Vagina (tissue), 2 donors: ENCODE results near the gene ZBED1. TPM values are rescaled to one million over a fixed set of nuclear protein-coding genes. Genes with fewer than 3 reads are reported as not detected.
"Not testable (repeated sequence)": the region's sequence is repeated elsewhere in the genome, so short reads cannot be mapped to it uniquely, and the experiment has no call there.

Experiments
- DNase-seq, 2 donors: peaks; one replicate each; pipeline ENCODE4 v3.0.0-alpha.2; 2017; ENCODE audit errors: extremely low spot score in 2 of 2
- H3K27ac ChIP-seq: fragments of 200-600 bp; sonication (generic); one replicate; pipeline ENCODE4 v1.5.1; 2019
- H3K27me3 ChIP-seq: fragments of 200-600 bp; sonication (generic); one replicate; pipeline ENCODE4 v1.5.1; 2019
- H3K36me3 ChIP-seq, 2 donors: fragments of 200-600 bp; sonication (generic); one replicate each; pipeline ENCODE4 v1.5.1; 2017 to 2019
- H3K4me1 ChIP-seq: fragments of 200-600 bp; sonication (generic); one replicate; pipeline ENCODE4 v1.5.1; 2019
- H3K4me3 ChIP-seq, 2 donors: fragments of 200-600 bp; sonication (generic); 1 replicate in 1 of 2; 2 replicates in 1 of 2; pipeline ENCODE4 v1.5.1; 2016 to 2019
- H3K9me3 ChIP-seq: fragments of 200-600 bp; sonication (generic); one replicate; pipeline ENCODE4 v1.5.1; 2019
- POLR2A ChIP-seq, 2 donors: fragments of 450-650 bp; IDR thresholded peaks; one replicate each; pipeline ENCODE4 v1.6.1; 2017; ENCODE audit warnings: antibody characterized with exemption in 2 of 2, mild to moderate bottlenecking in 2 of 2, moderate library complexity in 2 of 2
- POLR2AphosphoS5 ChIP-seq, 2 donors: sonication (generic); formaldehyde crosslinking; IDR thresholded peaks; one replicate each; pipeline ENCODE4 v1.9.0; 2017; ENCODE audit warnings: antibody characterized with exemption in 2 of 2, mild to moderate bottlenecking in 2 of 2, low read depth in 1 of 2; ENCODE audit not compliant: insufficient read depth in 1 of 2
- intact Hi-C: fragments of 100-400 bp; cut with DNase I; formaldehyde crosslinking; loops from one replicate; pipeline ENCODE4 v1.15.1; 2023
- total RNA-seq: library from RNA; depleted of rRNA; stranded (reverse); fragments of >200 nt; gene quantifications from one replicate; pipeline ENCODE4 v1.2.3, GENCODE V29; 2016
- TF ChIP-seq, protein P1 (sequence below), 3 experiments: fragments of 450-650 bp in 2 of 3; fragments of 200-600 bp in 1 of 3; sonication (generic) in 1 of 3; IDR thresholded peaks; one replicate each; pipeline ENCODE4 v1.5.1; 2017 to 2019; ENCODE audit warnings: antibody characterized with exemption in 3 of 3, mild to moderate bottlenecking in 2 of 3, moderate library complexity in 2 of 3

Gene ZBED1
- total RNA-seq, 1 donor from 2014 or later, result 32.7 TPM

DNA sequence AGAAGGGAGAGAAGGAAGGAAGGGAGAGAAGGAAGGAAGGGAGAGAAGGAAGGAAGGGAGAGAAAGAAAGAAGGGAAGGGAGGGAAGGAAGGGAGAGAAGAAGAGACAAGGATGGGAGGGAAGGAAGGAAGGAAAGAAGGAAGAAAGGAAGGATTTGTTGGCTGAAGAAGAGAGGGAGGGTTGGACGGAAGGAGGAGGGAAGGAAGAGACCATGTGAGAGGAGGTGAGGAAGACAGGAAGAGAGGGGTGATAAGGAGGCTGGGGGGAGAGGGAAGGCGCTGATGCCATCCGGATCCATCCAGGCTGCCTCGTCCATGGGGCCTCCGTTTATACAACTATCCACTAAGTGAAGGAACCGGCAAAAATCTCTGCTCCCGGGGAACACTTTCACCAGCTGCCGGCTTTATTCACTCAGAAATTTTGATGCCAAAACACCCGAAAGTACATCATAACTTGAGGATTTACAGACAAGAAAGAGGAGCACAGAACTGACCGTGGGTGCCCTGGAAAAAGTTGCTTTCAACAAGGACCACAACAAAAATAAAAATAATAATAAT is 14.9 kb downstream of the ZBED1 start:
- TF ChIP-seq POLR2A (IDR thresholded peaks at IDR 0.05) (no peak), POLR2AphosphoS5 (IDR thresholded peaks at IDR 0.05; ENCODE audit: insufficient read depth in 1 of 2, low read depth in 1 of 2) (no peak)
- TF ChIP-seq, protein P1, sequence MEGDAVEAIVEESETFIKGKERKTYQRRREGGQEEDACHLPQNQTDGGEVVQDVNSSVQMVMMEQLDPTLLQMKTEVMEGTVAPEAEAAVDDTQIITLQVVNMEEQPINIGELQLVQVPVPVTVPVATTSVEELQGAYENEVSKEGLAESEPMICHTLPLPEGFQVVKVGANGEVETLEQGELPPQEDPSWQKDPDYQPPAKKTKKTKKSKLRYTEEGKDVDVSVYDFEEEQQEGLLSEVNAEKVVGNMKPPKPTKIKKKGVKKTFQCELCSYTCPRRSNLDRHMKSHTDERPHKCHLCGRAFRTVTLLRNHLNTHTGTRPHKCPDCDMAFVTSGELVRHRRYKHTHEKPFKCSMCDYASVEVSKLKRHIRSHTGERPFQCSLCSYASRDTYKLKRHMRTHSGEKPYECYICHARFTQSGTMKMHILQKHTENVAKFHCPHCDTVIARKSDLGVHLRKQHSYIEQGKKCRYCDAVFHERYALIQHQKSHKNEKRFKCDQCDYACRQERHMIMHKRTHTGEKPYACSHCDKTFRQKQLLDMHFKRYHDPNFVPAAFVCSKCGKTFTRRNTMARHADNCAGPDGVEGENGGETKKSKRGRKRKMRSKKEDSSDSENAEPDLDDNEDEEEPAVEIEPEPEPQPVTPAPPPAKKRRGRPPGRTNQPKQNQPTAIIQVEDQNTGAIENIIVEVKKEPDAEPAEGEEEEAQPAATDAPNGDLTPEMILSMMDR (IDR thresholded peaks at IDR 0.05), result no peak
- peak overlapping the region in 1 of 2 donors; percentile 13 for H3K4me3 ChIP-seq
- peaks cover 0 to 28% of the 10 kb centered on the region in 2 donors for H3K36me3 ChIP-seq
- H3K9me3 ChIP-seq, result no peaks in the 10 kb centered on the region
- no peak for DNase-seq
- H3K27ac ChIP-seq, result peak overlapping the region; percentile 71
- H3K4me1 ChIP-seq, result peaks cover 19% of the 10 kb centered on the region
- no peaks in the 10 kb centered on the region for H3K27me3 ChIP-seq
- intact Hi-C loops, result no loop called here

DNA sequence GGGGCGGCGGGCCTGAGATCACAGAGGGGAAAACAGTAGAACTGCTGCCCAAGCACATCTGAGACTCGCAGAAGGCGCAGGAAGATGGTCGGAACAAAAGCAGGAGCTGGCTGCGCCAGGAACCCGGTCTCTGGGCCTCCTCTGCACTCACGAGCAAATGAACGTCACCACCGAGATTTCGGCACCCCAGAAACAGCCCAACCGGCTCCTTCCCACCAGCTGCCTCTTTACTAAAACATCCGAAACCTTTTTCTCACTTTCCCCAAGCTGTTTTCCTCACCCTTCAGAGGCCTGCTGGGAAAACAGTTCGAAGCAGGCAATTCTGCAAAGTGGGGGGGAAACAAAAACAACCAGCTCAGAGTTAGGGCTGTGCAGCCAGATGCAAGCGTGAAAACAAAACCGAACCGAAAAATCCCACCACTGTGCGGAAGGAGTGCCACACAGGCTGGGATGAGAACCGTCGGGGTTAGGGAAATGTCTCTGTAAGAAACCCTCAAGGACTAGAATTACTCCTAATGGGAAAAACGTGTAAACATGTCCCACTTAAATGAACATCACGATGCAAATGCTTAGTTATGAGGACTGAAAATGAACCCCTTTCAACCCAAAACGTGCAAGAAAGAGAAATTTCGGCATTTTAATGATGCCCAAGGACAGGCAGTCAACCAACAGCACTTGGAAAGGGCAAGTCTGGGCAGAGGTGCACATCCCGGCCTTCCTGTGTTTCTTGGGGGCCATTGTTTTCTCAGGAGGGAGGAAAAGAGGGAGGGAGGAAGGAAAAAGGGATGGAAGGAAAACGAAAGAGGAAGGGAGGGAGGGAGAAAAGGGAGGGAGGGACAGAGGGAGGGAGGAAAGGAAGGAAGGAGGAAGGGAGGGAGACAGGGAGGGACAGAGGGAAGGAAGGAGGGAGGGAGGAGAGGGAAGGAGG is 15.8 kb downstream of the ZBED1 start:
- Histone ChIP-seq H3K9me3 (no peaks in the 10 kb centered on the region), H3K4me1 (peaks cover 19% of the 10 kb centered on the region), H3K4me3 (peak overlapping the region; percentile 8 to 24), H3K27me3 (no peaks in the 10 kb centered on the region), H3K27ac (peak overlapping the region; percentile 71), H3K36me3 (peaks cover 0 to 24% of the 10 kb centered on the region in 2 donors)
- intact Hi-C loops, result no loop called here
- TF ChIP-seq, protein P1 (IDR thresholded peaks at IDR 0.05), result no peak
- TF ChIP-seq POLR2AphosphoS5 (IDR thresholded peaks at IDR 0.05; ENCODE audit: insufficient read depth in 1 of 2, low read depth in 1 of 2) (no peak), POLR2A (IDR thresholded peaks at IDR 0.05) (no peak)
- DNase-seq, result no peak

DNA sequence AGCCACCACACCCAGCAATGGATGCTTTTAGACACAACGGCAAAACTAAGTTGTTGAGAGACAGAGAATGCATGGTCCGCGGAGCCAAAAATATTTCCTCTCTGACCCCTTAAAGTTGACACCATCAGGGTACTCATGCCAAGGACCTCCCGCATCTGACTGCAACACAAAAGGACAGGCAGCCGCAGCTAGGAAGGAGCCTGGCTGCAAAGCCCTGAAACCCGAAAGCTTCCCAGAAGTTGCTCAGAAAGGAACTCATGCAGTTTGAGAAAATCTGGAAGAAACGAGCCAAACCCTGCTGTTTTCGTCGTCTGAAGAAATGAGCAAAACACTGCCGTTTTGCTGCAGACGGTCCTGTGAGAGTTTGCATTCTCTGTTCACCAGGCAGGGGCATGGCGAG is 16.5 kb downstream of the ZBED1 start:
- no peaks in the 10 kb centered on the region for H3K9me3 ChIP-seq
- H3K4me1 ChIP-seq, result peaks cover 19% of the 10 kb centered on the region
- H3K27me3 ChIP-seq, result no peaks in the 10 kb centered on the region
- H3K27ac ChIP-seq, result peak overlapping the region; percentile 71
- peaks cover 0 to 16% of the 10 kb centered on the region in 2 donors for H3K36me3 ChIP-seq
- intact Hi-C loops, result no loop called here
- no peak for TF ChIP-seq POLR2A (IDR thresholded peaks at IDR 0.05)
- TF ChIP-seq POLR2AphosphoS5 (IDR thresholded peaks at IDR 0.05; ENCODE audit: insufficient read depth in 1 of 2, low read depth in 1 of 2), result no peak
- TF ChIP-seq, protein P1 (IDR thresholded peaks at IDR 0.05), result no peak
- DNase-seq, result no peak
- H3K4me3 ChIP-seq, result peak overlapping the region; percentile 8 to 24

DNA sequence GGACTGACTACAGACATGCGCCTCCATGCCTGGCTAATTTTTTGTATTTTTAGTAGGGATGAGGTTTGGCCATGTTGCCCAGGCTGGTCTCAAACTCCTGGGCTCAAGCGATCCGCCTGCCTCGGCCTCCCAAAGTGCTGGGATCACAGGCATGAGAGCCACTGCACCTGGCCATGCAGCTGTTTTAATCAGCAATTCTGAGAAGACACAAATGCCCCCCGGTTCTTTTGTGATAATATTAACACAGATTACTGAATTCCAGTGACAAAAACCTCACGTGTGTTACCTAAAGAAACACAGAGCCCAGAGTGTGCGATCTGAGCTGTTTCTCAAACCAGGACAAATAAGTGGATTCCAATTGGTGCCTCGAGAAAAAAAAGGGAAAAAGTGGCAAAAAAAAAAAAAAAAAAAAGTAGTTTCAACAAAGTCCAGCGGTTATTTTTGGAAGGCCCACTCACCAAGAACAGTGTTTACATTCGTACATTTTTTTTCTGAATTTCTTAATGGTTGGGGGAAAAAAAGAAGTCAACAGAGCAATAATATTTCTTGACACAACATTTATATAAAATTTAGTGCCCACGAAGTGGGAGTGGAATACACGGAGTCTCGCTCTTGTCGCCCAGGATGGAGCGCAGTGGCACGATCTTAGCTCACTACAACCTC is 17.2 kb downstream of the ZBED1 start:
- Histone ChIP-seq H3K4me1 (peaks cover 19% of the 10 kb centered on the region), H3K27ac (peak overlapping the region; percentile 71), H3K4me3 (no peak overlapping the region), H3K27me3 (no peaks in the 10 kb centered on the region), H3K36me3 (peaks cover 0 to 9% of the 10 kb centered on the region in 2 donors), H3K9me3 (no peaks in the 10 kb centered on the region)
- TF ChIP-seq, protein P1 (IDR thresholded peaks at IDR 0.05), result no peak
- TF ChIP-seq POLR2AphosphoS5 (IDR thresholded peaks at IDR 0.05; ENCODE audit: insufficient read depth in 1 of 2, low read depth in 1 of 2) (no peak), POLR2A (IDR thresholded peaks at IDR 0.05) (no peak)
- intact Hi-C loops, result no loop called here
- no peak for DNase-seq

DNA sequence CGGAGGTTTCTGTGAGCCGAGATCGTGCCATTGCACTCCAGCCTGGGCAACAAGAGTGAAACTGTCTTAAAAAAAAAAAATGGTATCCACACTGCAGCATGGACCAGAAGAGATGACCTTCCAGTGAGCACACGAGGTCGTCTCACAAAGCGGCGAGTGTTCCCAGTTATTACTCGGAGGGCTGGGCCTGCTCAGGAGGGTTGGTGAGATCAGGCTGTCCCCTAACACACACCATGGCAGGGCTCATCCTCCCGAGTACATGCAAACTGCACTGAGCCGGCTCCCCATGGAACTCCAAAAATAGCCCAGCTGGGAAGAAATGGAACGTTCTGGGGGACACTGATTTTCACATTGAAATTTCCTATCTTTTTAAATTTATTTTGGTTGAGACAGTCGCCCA is 19.2 kb downstream of the ZBED1 start:
- H3K36me3 ChIP-seq, intact Hi-C loops, DNase-seq, H3K9me3 ChIP-seq, H3K4me3 ChIP-seq, H3K27me3 ChIP-seq, H3K27ac ChIP-seq: not testable (repeated sequence)
- H3K4me1 ChIP-seq, result peaks cover 16% of the 10 kb centered on the region

DNA sequence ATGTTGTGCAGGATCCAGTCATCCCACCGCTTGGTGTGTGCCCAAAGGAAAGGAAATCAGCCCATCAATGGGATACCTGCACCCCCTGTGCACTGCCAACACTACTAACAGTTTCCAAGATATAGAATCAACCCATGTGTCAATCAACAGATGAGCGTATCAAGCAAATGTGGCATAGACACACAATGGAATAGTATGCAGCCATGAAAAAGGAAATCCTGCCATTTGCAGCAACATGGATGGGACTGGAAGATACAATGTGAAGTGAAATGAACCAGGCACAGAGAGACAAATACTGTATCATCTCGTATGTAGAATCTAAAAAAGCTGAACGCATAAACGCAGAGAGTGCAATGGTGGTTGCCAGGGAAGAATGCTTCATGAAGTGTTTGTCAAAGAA is 20.8 kb downstream of the ZBED1 start:
- intact Hi-C loops, DNase-seq: not testable (repeated sequence)

More for the DNA sequence above, 20.8 kb downstream of the ZBED1 start:
- H3K9me3 ChIP-seq, H3K27ac ChIP-seq, H3K4me3 ChIP-seq, H3K4me1 ChIP-seq, H3K36me3 ChIP-seq, H3K27me3 ChIP-seq: not testable (repeated sequence)
